Hepatocyte (in vitro differentiated cells): ENCODE results near the gene ZNF888. TPM values are rescaled to one million over a fixed set of nuclear protein-coding genes. Genes with fewer than 3 reads are reported as not detected.
"Not testable (repeated sequence)": the region's sequence is repeated elsewhere in the genome, so short reads cannot be mapped to it uniquely, and the experiment has no call there.

Experiments used
- DNase-seq: peaks from one replicate; pipeline ENCODE4 v3.0.0-alpha.2; 2016; ENCODE audit warnings: low spot score
- H2AFZ ChIP-seq: fragments of 200-600 bp; sonication (generic); 2 replicates; pipeline ENCODE4 v1.6.0; 2016; ENCODE audit warnings: antibody characterized with exemption, mild to moderate bottlenecking
- H3K27ac ChIP-seq: fragments of 200-600 bp; sonication (generic); 2 replicates; pipeline ENCODE4 v1.5.1; 2016; ENCODE audit warnings: mild to moderate bottlenecking
- H3K27me3 ChIP-seq: fragments of 200-600 bp; sonication (generic); 2 replicates; pipeline ENCODE4 v1.6.1; 2016
- H3K36me3 ChIP-seq: fragments of 200-600 bp; sonication (generic); replicated peaks from 2 replicates; pipeline ENCODE4 v1.5.1; 2016; ENCODE audit warnings: low read depth; ENCODE audit not compliant: insufficient read depth
- H3K4me1 ChIP-seq: fragments of 200-600 bp; sonication (generic); 2 replicates; pipeline ENCODE4 v1.5.1; 2016; ENCODE audit warnings: mild to moderate bottlenecking, moderate library complexity; ENCODE audit not compliant: insufficient read depth
- H3K4me2 ChIP-seq: fragments of 200-600 bp; sonication (generic); 2 replicates; pipeline ENCODE4 v1.6.0; 2016
- H3K4me3 ChIP-seq: fragments of 200-600 bp; sonication (generic); 2 replicates; pipeline ENCODE4 v1.5.1; 2016; ENCODE audit warnings: mild to moderate bottlenecking
- H3K79me2 ChIP-seq: fragments of 200-600 bp; sonication (generic); 2 replicates; pipeline ENCODE4 v1.6.0; 2017; ENCODE audit warnings: mild to moderate bottlenecking
- H3K9me2 ChIP-seq: fragments of 200-600 bp; sonication (generic); replicated peaks from 2 replicates; pipeline ENCODE4 v1.6.0; 2017; ENCODE audit warnings: mild to moderate bottlenecking; ENCODE audit not compliant: insufficient read depth
- H3K9me3 ChIP-seq: fragments of 200-600 bp; sonication (generic); 2 replicates; pipeline ENCODE4 v1.5.1; 2016; ENCODE audit warnings: low read depth, mild to moderate bottlenecking
- H4K20me1 ChIP-seq: fragments of 200-600 bp; sonication (generic); 2 replicates; pipeline ENCODE4 v1.6.0; 2016; ENCODE audit warnings: mild to moderate bottlenecking; ENCODE audit not compliant: insufficient read depth, poor library complexity, severe bottlenecking
- CTCF ChIP-seq: fragments of 200-600 bp; sonication (generic); IDR thresholded peaks from 2 replicates; pipeline ENCODE4 v1.5.1; 2016; ENCODE audit warnings: antibody characterized with exemption, mild to moderate bottlenecking; ENCODE audit not compliant: poor library complexity
- EZH2 ChIP-seq: fragments of 200-600 bp; sonication (generic); IDR thresholded peaks from 2 replicates; pipeline ENCODE4 v1.6.1; 2016; ENCODE audit warnings: antibody characterized with exemption, mild to moderate bottlenecking, borderline replicate concordance
- EZH2phosphoT487 ChIP-seq: fragments of 200-600 bp; sonication (generic); IDR thresholded peaks from one replicate; pipeline ENCODE4 v1.6.1; 2018; ENCODE audit warnings: antibody characterized with exemption, mild to moderate bottlenecking, low read depth, moderate library complexity; ENCODE audit not compliant: unreplicated experiment, severe bottlenecking
- WGBS: methylation state at CpG from one replicate; pipeline ENCODE4 v1.1.6; 2016; ENCODE audit warnings: low lambda C conversion rate; ENCODE audit errors: missing lambda C conversion rate; 5-methylcytosine and 5-hydroxymethylcytosine counted together
- polyA plus RNA-seq: library from polyadenylated mRNA; unstranded; fragments of >200 nt; fragmentation: Nextera tagmentation; extraction: Ambion mirVana; gene quantifications from 2 replicates; pipeline ENCODE4 v1.2.1, GENCODE V29; 2016
- total RNA-seq: library from RNA; depleted of rRNA; stranded (reverse); fragments of >200 nt; gene quantifications from 2 replicates; pipeline ENCODE4 v1.2.3, GENCODE V29; 2014

Gene ZNF888
- total and polyA plus RNA-seq, 2 experiments from 2014 or later = 4.8 to 9.3 TPM

DNA sequence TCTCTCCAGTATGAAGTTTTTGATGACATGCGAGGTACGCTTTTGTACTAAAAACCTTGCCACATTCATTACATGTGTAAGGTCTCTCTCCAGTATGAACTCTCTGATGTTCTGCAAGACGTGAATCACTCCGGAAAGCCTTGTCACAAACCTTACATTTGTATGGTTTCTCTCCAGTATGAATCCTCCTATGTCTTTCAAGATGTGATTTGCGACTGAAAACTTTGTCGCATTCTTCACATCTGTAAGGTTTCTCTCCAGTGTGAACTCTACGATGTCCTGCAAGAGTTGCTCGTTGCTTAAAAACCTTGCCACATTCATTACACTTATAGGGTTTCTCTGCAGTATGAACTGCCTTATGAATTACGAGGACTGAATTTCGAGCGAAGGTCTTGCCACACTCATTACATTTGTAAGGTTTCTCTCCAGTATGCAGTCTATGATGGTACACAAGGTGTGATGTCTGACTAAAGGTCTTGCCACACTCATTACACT is 42.3 kb downstream of the ZNF888 start:
- H2AFZ ChIP-seq = no peak overlapping the region
- H3K4me3 ChIP-seq = no peak overlapping the region
- H3K4me1 ChIP-seq = no peaks in the 10 kb centered on the region
- 93% methylated on average over 11 of the region's 11 CpGs for WGBS
- no peaks in the 10 kb centered on the region for H3K79me2 ChIP-seq
- H3K27me3 ChIP-seq = no peaks in the 10 kb centered on the region
- no peak overlapping the region for H3K4me2 ChIP-seq
- peaks cover 49% of the 10 kb centered on the region for H3K36me3 ChIP-seq
- no peak overlapping the region for H3K27ac ChIP-seq
- H4K20me1 ChIP-seq = no peaks in the 10 kb centered on the region
- TF ChIP-seq EZH2 = no peak
- no peak for TF ChIP-seq CTCF
- no peak for TF ChIP-seq EZH2phosphoT487
- no peaks in the 10 kb centered on the region for H3K9me2 ChIP-seq
- H3K9me3 ChIP-seq = peaks cover 50% of the 10 kb centered on the region
- DNase-seq = no peak

DNA sequence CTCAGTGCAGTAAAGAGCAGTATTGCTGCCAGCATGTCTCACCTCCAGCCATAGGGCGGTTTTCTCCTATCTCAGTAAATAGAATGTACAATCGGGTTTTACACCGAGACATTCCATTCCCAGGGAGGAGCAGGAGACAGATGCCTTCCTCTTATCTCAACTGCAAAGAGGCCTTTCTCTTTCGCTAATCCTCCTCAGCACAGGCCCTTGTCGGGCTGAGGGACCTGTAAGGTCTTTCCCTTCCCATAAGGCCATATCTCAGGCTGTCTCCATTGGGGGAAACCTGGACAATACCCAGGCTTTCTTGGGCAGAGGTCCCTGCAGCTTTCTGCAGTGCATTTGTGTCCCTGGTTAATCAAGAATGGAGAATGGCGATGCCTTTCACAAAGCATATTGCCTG is 50.2 kb downstream of the ZNF888 start:
- H4K20me1 ChIP-seq, H3K27me3 ChIP-seq, H3K9me2 ChIP-seq, H3K4me1 ChIP-seq, H3K36me3 ChIP-seq, H3K9me3 ChIP-seq, H2AFZ ChIP-seq, H3K4me2 ChIP-seq, H3K4me3 ChIP-seq, DNase-seq, H3K79me2 ChIP-seq: not testable (repeated sequence)
- H3K27ac ChIP-seq = peak overlapping the region; percentile 60
- WGBS = 39% methylated on average over 6 of the region's 6 CpGs

GRCh38 chr19:52871466-52871865 is 51.8 kb downstream of the ZNF888 start:
- Histone ChIP-seq H2AFZ (no peak overlapping the region), H3K4me3 (no peak overlapping the region), H3K79me2 (no peaks in the 10 kb centered on the region), H3K9me2 (no peaks in the 10 kb centered on the region), H3K9me3 (no peaks in the 10 kb centered on the region), H3K36me3 (no peaks in the 10 kb centered on the region), H3K4me2 (no peak overlapping the region), H3K4me1 (no peaks in the 10 kb centered on the region), H3K27me3 (no peaks in the 10 kb centered on the region), H4K20me1 (no peaks in the 10 kb centered on the region), H3K27ac (no peak overlapping the region)
- WGBS = 96% methylated on average over 3 of the region's 3 CpGs
- DNase-seq = no peak
- TF ChIP-seq CTCF = no peak
- TF ChIP-seq EZH2phosphoT487 = no peak
- no peak for TF ChIP-seq EZH2

DNA sequence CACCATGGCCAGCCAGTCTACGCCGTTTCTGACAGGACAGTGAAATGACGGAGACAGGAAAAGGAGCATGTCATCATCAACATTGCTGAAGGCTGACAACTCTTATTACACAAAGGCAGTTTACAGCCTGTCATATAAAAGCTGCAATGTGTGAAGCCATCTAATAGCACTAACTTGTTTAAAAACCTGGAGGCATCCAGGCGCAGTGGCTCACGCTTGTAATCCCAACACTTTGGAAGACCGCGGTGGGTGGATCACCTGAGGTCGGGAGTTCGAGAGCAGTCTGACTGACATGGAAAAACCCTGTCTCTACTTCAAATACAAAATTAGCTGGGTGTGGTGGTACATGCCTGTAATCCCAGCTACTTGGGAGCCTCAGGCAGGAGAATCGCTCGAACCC is 55.2 kb downstream of the ZNF888 start:
- not testable (repeated sequence) for H4K20me1 ChIP-seq

GRCh38 chr19:52857378-52858191 is 65.6 kb downstream of the ZNF888 start, which contains the start of gene ZNF468:
TSS of gene ZNF468 (minus strand) at chr19:52857619. CDS start at chr19:52854272, 3,347 bp downstream.
- peak within 1 kb of the TSS; percentile 86 for H3K4me2 ChIP-seq
- H3K9me3 ChIP-seq, H3K4me1 ChIP-seq, H3K27me3 ChIP-seq, H3K36me3 ChIP-seq, H3K9me2 ChIP-seq, H3K79me2 ChIP-seq, H4K20me1 ChIP-seq: not testable (repeated sequence)
- peak; percentile 81 for DNase-seq
- peak within 1 kb of the TSS; percentile 82 for H2AFZ ChIP-seq
- H3K4me3 ChIP-seq = peak within 1 kb of the TSS; percentile 61
- peak within 1 kb of the TSS; percentile 81 for H3K27ac ChIP-seq
- WGBS = 6% methylated on average over 41 of the region's 43 CpGs

More for the DNA sequence above, 55.2 kb downstream of the ZNF888 start:
- 95% methylated on average over 11 of the region's 11 CpGs for WGBS
- not testable (repeated sequence) for H3K4me2 ChIP-seq, H3K9me2 ChIP-seq, H3K4me1 ChIP-seq, H3K27ac ChIP-seq, H2AFZ ChIP-seq, H3K27me3 ChIP-seq, H3K79me2 ChIP-seq, H3K4me3 ChIP-seq, H3K36me3 ChIP-seq, H3K9me3 ChIP-seq, DNase-seq

- DNase-seq = peak; percentile 23
- not testable (repeated sequence) for H4K20me1 ChIP-seq, H3K9me2 ChIP-seq, H3K36me3 ChIP-seq, H3K9me3 ChIP-seq, H3K79me2 ChIP-seq, H3K27me3 ChIP-seq, H3K4me1 ChIP-seq
- Histone ChIP-seq H3K27ac (peak overlapping the region; percentile 81), H2AFZ (peak overlapping the region; percentile 61), H3K4me3 (peak overlapping the region; percentile 61), H3K4me2 (peak overlapping the region; percentile 86)
- WGBS = 4% methylated on average over 25 of the region's 31 CpGs
Observed at GRCh38 chr19:52856540-52857377, 66.5 kb downstream of the ZNF888 start.
